Fibroblast of lung (primary cell): ENCODE measurements around the gene PLA2G2C.

Experiments used
- EZH2 ChIP-seq: IDR thresholded peaks from 2 replicates; pipeline ENCODE4 v1.5.1; 2012; ENCODE audit warnings: low read length, control low read depth, mild to moderate bottlenecking; ENCODE audit errors: missing control alignments
- TF ChIP-seq, protein P1 (sequence below), 2 donors: IDR thresholded peaks in 1 of 2; conservative IDR thresholded peaks in 1 of 2; 1 replicate in 1 of 2; 2 replicates in 1 of 2; pipeline ENCODE4 v1.5.1; 2011 to 2012; ENCODE audit warnings: low read length in 2 of 2, control low read depth in 1 of 2, inconsistent platforms in 1 of 2, low read depth in 1 of 2, mild to moderate bottlenecking in 1 of 2

DNA sequence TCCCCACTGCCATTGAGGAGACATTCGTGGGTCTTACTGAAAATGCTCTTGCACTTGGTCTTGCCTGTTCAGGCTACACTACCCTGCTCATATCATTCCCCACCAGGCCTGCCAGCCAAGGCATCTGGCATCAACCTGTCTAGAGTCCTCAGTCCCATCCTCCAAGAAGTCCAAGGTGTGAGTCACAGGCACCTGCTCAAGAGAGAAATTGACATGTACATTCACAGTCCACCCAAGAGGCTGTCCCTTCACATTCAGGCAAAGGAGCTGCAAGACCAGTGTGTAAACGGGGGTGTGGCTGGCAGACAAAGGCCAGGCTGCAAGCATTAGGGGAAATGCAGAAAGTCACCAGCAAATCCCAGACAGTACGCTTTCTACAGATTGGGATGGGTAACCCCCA lies 13.1 kb upstream of the PLA2G2C start:
- no peak for TF ChIP-seq EZH2
- TF ChIP-seq, protein P1, sequence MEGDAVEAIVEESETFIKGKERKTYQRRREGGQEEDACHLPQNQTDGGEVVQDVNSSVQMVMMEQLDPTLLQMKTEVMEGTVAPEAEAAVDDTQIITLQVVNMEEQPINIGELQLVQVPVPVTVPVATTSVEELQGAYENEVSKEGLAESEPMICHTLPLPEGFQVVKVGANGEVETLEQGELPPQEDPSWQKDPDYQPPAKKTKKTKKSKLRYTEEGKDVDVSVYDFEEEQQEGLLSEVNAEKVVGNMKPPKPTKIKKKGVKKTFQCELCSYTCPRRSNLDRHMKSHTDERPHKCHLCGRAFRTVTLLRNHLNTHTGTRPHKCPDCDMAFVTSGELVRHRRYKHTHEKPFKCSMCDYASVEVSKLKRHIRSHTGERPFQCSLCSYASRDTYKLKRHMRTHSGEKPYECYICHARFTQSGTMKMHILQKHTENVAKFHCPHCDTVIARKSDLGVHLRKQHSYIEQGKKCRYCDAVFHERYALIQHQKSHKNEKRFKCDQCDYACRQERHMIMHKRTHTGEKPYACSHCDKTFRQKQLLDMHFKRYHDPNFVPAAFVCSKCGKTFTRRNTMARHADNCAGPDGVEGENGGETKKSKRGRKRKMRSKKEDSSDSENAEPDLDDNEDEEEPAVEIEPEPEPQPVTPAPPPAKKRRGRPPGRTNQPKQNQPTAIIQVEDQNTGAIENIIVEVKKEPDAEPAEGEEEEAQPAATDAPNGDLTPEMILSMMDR (conservative IDR thresholded peaks at IDR 0.05 in 1 of 2, IDR thresholded peaks at IDR 0.05 in 1 of 2; ENCODE audit: low read depth in 1 of 2, low read length in 2 of 2): no peak
